Naive thymus-derived CD4-positive, alpha-beta T cell (primary cell): ENCODE data around the gene LOXHD1. TPM values are rescaled to one million over a fixed set of nuclear protein-coding genes. Genes with fewer than 3 reads are reported as not detected.

Source experiments
- ATAC-seq: fragments of 150-1000 bp; cut with Tn5 transposase; 2 replicates; pipeline ENCODE4 v1.10.0; 2021; ENCODE audit warnings: mild to moderate bottlenecking, moderate library complexity
- CTCF ChIA-PET: fragments of 350-600 bp; sonication (Branson Sonifier 250); formaldehyde crosslinking; loops from one replicate; lab custom pipeline; 2021; ENCODE audit warnings: antibody characterized with exemption; lab: Charles Lee
- POLR2A ChIA-PET: fragments of 350-600 bp; sonication (Branson Sonifier 250); formaldehyde crosslinking; loops from one replicate; lab custom pipeline; 2021; ENCODE audit warnings: antibody characterized with exemption, inconsistent platforms; lab: Charles Lee
- DNase-seq, 9 donors: peaks; one replicate each; pipeline versions ENCODE4 v3.0.0 to v3.0.0-alpha.2; 2020 to 2022; ENCODE audit warnings: mixed read lengths in 1 of 9
- H3K27ac ChIP-seq: one replicate; pipeline ENCODE4 v1.7.0; 2013; ENCODE audit warnings: mild to moderate bottlenecking, low read depth, low read length, moderate library complexity
- H3K27me3 ChIP-seq, 2 donors: one replicate each; pipeline ENCODE4 v1.7.0; 2013; ENCODE audit warnings: low read length in 2 of 2, mild to moderate bottlenecking in 2 of 2, moderate library complexity in 2 of 2; ENCODE audit not compliant: control insufficient read depth in 2 of 2, insufficient read depth in 2 of 2
- H3K36me3 ChIP-seq, 3 experiments: 1 replicate in 2 of 3; 2 replicates in 1 of 3; pipeline ENCODE4 v1.7.0; 2013; ENCODE audit warnings: low read length in 3 of 3, mild to moderate bottlenecking in 3 of 3, moderate library complexity in 1 of 3; ENCODE audit not compliant: insufficient read depth in 3 of 3, control insufficient read depth in 2 of 3
- H3K4me1 ChIP-seq, 2 donors: one replicate each; pipeline ENCODE4 v1.7.0; 2013; ENCODE audit warnings: low read length in 2 of 2, mild to moderate bottlenecking in 2 of 2, moderate library complexity in 1 of 2; ENCODE audit not compliant: control insufficient read depth in 2 of 2, insufficient read depth in 2 of 2
- H3K4me3 ChIP-seq: 2 replicates; pipeline ENCODE4 v1.7.0; 2013; ENCODE audit warnings: mild to moderate bottlenecking, low read length
- H3K9me3 ChIP-seq, 3 experiments: 1 replicate in 2 of 3; 2 replicates in 1 of 3; pipeline ENCODE4 v1.7.0; 2013; ENCODE audit warnings: low read length in 3 of 3; ENCODE audit not compliant: control insufficient read depth in 2 of 3
- H3K27ac Mint-ChIP-seq, 9 donors: one replicate each; pipeline ENCODE4 v1.8.0; 2020 to 2022; ENCODE audit warnings: mixed read lengths in 9 of 9, mild to moderate bottlenecking in 8 of 9, moderate library complexity in 5 of 9, inconsistent platforms in 2 of 9
- H3K27me3 Mint-ChIP-seq, 5 donors: one replicate each; pipeline ENCODE4 v1.8.0; 2021 to 2022; ENCODE audit warnings: mixed read lengths in 5 of 5, mild to moderate bottlenecking in 1 of 5
- H3K36me3 Mint-ChIP-seq, 5 donors: one replicate each; pipeline ENCODE4 v1.8.0; 2020 to 2022; ENCODE audit warnings: mixed read lengths in 5 of 5, mild to moderate bottlenecking in 3 of 5, inconsistent platforms in 1 of 5
- H3K4me1 Mint-ChIP-seq, 7 donors: one replicate each; pipeline ENCODE4 v1.8.0; 2020 to 2022; ENCODE audit warnings: mixed read lengths in 7 of 7, mild to moderate bottlenecking in 3 of 7, inconsistent platforms in 1 of 7
- H3K4me3 Mint-ChIP-seq, 10 donors: one replicate each; pipeline ENCODE4 v1.8.0; 2020 to 2022; ENCODE audit warnings: mild to moderate bottlenecking in 10 of 10, mixed read lengths in 10 of 10, moderate library complexity in 6 of 10, inconsistent platforms in 2 of 10
- H3K9me3 Mint-ChIP-seq, 11 donors: one replicate each; pipeline ENCODE4 v1.8.0; 2020 to 2022; ENCODE audit warnings: mixed read lengths in 11 of 11, mild to moderate bottlenecking in 4 of 11, inconsistent platforms in 1 of 11, moderate library complexity in 1 of 11
- intact Hi-C, 2 donors: fragments of 100-400 bp; cut with micrococcal nuclease; formaldehyde crosslinking; loops; one replicate each; pipeline ENCODE4 v1.15.1; 2023
- polyA plus RNA-seq, 2 donors: library from polyadenylated mRNA; unstranded; fragments of 300-500 nt; fragmentation: Illumina TruSeq; gene quantifications; one replicate each; pipeline ENCODE4 v1.2.3, GENCODE V29; 2021
- total RNA-seq, 6 experiments: library from RNA in 5 of 6; stranded (reverse) in 5 of 6; gene quantifications; 1 replicate in 5 of 6; 2 replicates in 1 of 6; pipeline ENCODE4 v1.2.3 and lab custom pipeline; 2021 to 2026

The LOXHD1 gene
- total and polyA plus RNA-seq, 7 experiments from 2014 or later = 0.08 to 1.2 (median 0.23) TPM; not detected in 3

- Histone ChIP-seq H3K36me3 (no peaks in the 10 kb centered on the region), H3K9me3 (no peaks in the 10 kb centered on the region), H3K4me1 (peaks cover 22 to 29% of the 10 kb centered on the region in 2 donors), H3K4me3 (no peak overlapping the region), H3K27ac (no peak overlapping the region), H3K27me3 (no peaks in the 10 kb centered on the region)
- intact Hi-C loops = no loop called here
- Mint-ChIP-seq H3K4me3 (no peak overlapping the region), H3K27ac (no peak overlapping the region), H3K9me3 (peaks cover 0 to 1% (median 0%) of the 10 kb centered on the region in 11 donors), H3K27me3 (peaks cover 0 to 10% (median 0%) of the 10 kb centered on the region in 5 donors), H3K4me1 (peaks cover 15 to 42% (median 40%) of the 10 kb centered on the region in 7 donors), H3K36me3 (peaks cover 0 to 4% (median 0%) of the 10 kb centered on the region in 5 donors)
- CTCF ChIA-PET = no interaction called here
- ATAC-seq (no peak), DNase-seq (no peak)
- POLR2A ChIA-PET = no interaction called here
Measured at GRCh38 chr18:46619559-46619958, 37.5 kb downstream of the LOXHD1 start.

GRCh38 chr18:46615720-46616119, 41.3 kb downstream of the LOXHD1 start:
- Mint-ChIP-seq H3K36me3 (peaks cover 0 to 1% (median 0%) of the 10 kb centered on the region in 5 donors), H3K27me3 (peaks cover 0 to 27% (median 0%) of the 10 kb centered on the region in 5 donors), H3K27ac (no peak overlapping the region), H3K4me3 (no peak overlapping the region), H3K4me1 (peaks cover 0 to 4% (median 3%) of the 10 kb centered on the region in 7 donors), H3K9me3 (peaks cover 0 to 4% (median 0%) of the 10 kb centered on the region in 11 donors)
- DNase-seq (no peak), ATAC-seq (no peak)
- Histone ChIP-seq H3K27ac (no peak overlapping the region), H3K36me3 (no peaks in the 10 kb centered on the region), H3K4me3 (no peak overlapping the region), H3K4me1 (no peaks in the 10 kb centered on the region), H3K27me3 (no peaks in the 10 kb centered on the region), H3K9me3 (no peaks in the 10 kb centered on the region)
- POLR2A ChIA-PET = no interaction called here
- CTCF ChIA-PET = interaction anchor here (0.9 kb wide), 1 partner anchor 442 kb away, joined by 3 read pairs; a partner anchor contains a TSS
- intact Hi-C loops = no loop called here

- ChIA-PET POLR2A (no interaction called here), CTCF (no interaction called here)
- ATAC-seq = no peak
Measured at GRCh38 chr18:46609048-46609447, 48.0 kb downstream of the LOXHD1 start.

GRCh38 chr18:46607926-46608325, 49.1 kb downstream of the LOXHD1 start:
- H3K4me1 Mint-ChIP-seq = peaks cover 0 to 2% (median 0%) of the 10 kb centered on the region in 7 donors
- Histone ChIP-seq H3K4me1 (no peaks in the 10 kb centered on the region), H3K27ac (no peak overlapping the region), H3K36me3 (no peaks in the 10 kb centered on the region), H3K4me3 (no peak overlapping the region), H3K9me3 (no peaks in the 10 kb centered on the region), H3K27me3 (no peaks in the 10 kb centered on the region)
- CTCF ChIA-PET = no interaction called here
- H3K36me3 Mint-ChIP-seq = no peaks in the 10 kb centered on the region
- H3K9me3 Mint-ChIP-seq = peaks cover 0 to 4% (median 0%) of the 10 kb centered on the region in 11 donors
- H3K4me3 Mint-ChIP-seq = no peak overlapping the region
- peaks cover 5 to 38% (median 9%) of the 10 kb centered on the region in 5 donors for H3K27me3 Mint-ChIP-seq
- POLR2A ChIA-PET = no interaction called here
- no peak overlapping the region for H3K27ac Mint-ChIP-seq
- no peak for DNase-seq
- intact Hi-C loops = no loop called here
- ATAC-seq = no peak

More at GRCh38 chr18:46609048-46609447, 48.0 kb downstream of the LOXHD1 start:
- Mint-ChIP-seq H3K36me3 (no peaks in the 10 kb centered on the region), H3K4me3 (no peak overlapping the region), H3K27me3 (peaks cover 0 to 35% (median 3%) of the 10 kb centered on the region in 5 donors), H3K27ac (no peak overlapping the region), H3K4me1 (peaks cover 0 to 2% (median 0%) of the 10 kb centered on the region in 7 donors), H3K9me3 (peaks cover 0 to 4% (median 0%) of the 10 kb centered on the region in 11 donors)
- no peaks in the 10 kb centered on the region for H3K27me3 ChIP-seq
- no peaks in the 10 kb centered on the region for H3K9me3 ChIP-seq
- H3K4me1 ChIP-seq = no peaks in the 10 kb centered on the region
- H3K4me3 ChIP-seq = no peak overlapping the region
- intact Hi-C loops = no loop called here
- DNase-seq = no peak
- no peaks in the 10 kb centered on the region for H3K36me3 ChIP-seq
- no peak overlapping the region for H3K27ac ChIP-seq

GRCh38 chr18:46601141-46601805, 55.7 kb downstream of the LOXHD1 start:
- Mint-ChIP-seq H3K4me1 (peaks cover 0 to 8% (median 0%) of the 10 kb centered on the region in 7 donors), H3K27me3 (peaks cover 18 to 34% (median 26%) of the 10 kb centered on the region in 5 donors), H3K27ac (no peak overlapping the region), H3K4me3 (no peak overlapping the region), H3K36me3 (no peaks in the 10 kb centered on the region), H3K9me3 (peaks cover 0 to 2% (median 0%) of the 10 kb centered on the region in 11 donors)
- no peaks in the 10 kb centered on the region for H3K9me3 ChIP-seq
- DNase-seq = no peak
- H3K4me3 ChIP-seq = no peak overlapping the region
- H3K27me3 ChIP-seq = no peaks in the 10 kb centered on the region
- ATAC-seq = no peak
- no peaks in the 10 kb centered on the region for H3K4me1 ChIP-seq
- intact Hi-C loops = no loop called here
- ChIA-PET CTCF (no interaction called here), POLR2A (interaction anchor here (0.6 kb wide), 1 partner anchor 1824 kb away, joined by 3 read pairs; no protein-coding TSS in a partner anchor)
- no peak overlapping the region for H3K27ac ChIP-seq
- H3K36me3 ChIP-seq = no peaks in the 10 kb centered on the region

GRCh38 chr18:46596119-46596518, 60.9 kb downstream of the LOXHD1 start:
- Mint-ChIP-seq H3K27ac (no peak overlapping the region), H3K9me3 (no peaks in the 10 kb centered on the region), H3K4me3 (no peak overlapping the region), H3K4me1 (peaks cover 0 to under 1% (median 0%) of the 10 kb centered on the region in 7 donors), H3K27me3 (peaks cover 17 to 41% (median 27%) of the 10 kb centered on the region in 5 donors), H3K36me3 (peaks cover 0 to 3% (median 0%) of the 10 kb centered on the region in 5 donors)
- Histone ChIP-seq H3K4me1 (no peaks in the 10 kb centered on the region), H3K36me3 (no peaks in the 10 kb centered on the region), H3K9me3 (no peaks in the 10 kb centered on the region), H3K27ac (no peak overlapping the region), H3K4me3 (no peak overlapping the region), H3K27me3 (no peaks in the 10 kb centered on the region)
- ATAC-seq (no peak), DNase-seq (no peak)
- ChIA-PET POLR2A (no interaction called here), CTCF (no interaction called here)
- intact Hi-C loops = no loop called here
